ENCODE results near the gene ZNF672.
A peak's percentile ranks its signal among the peaks of the same experiment; 100 is the strongest.

ZNF672 gene

DNA sequence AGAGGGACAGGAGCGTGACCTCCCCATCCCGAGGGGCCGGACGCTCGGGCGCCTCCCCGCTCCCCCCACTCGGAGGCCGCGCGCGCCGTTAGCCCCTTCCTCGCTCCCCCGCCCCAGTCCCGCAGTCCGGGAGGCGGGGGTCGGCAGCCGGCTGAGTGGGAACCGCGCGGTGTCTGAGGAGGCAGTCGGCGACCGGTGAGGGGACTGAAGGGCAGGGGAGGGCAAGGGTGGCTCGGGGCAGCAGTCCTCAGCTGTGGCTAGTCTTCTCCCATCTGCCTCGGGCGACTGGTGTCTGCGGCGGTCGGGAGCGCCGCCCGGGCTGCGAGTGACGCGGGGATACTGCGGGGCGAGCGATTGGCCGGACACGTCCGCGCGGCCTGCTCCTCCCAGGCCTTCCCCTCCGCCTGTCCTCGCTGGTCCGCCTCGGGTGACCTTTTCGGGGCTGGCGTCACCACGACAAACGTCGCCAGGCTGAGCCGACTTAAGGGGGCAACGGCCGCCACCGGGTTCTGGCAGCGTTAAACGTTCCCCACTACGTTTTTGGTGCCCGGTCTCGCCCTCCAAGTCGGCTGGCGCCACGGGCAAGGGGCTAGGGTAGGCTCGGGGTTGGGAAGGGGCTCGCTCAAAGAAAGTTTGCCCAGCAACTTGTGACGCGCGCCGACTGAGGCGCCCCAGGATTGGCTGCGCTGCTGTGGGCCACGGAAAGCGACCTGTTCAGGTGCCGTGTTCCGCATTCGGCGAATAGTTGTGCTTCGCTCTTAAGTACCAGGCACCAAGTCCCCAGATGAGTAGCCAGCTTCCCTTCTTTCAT lies 538 bp downstream of the ZNF672 start:
- H3K9me2 ChIP-seq (replicated peaks; ENCODE audit: control insufficient read depth, low read length): no peaks in the 10 kb centered on the region
- H3K27ac ChIP-seq (ENCODE audit: low read depth, low read length): peak overlapping the region; percentile 72
- H3K79me2 ChIP-seq (ENCODE audit: control insufficient read depth, low read length): peaks cover 43% of the 10 kb centered on the region
- 0 out of 2 replicates have a peak, but pooled peaks cover 4% of the 10 kb centered on the region for H3K27me3 ChIP-seq (ENCODE audit: control insufficient read depth, low read length)
- H3K4me2 ChIP-seq (ENCODE audit: low read length): peak overlapping the region; percentile 94
- peaks cover under 1% of the 10 kb centered on the region; the same call in 1 of the 2 replicates for H3F3A ChIP-seq (ENCODE audit: control insufficient read depth, insufficient read depth)
- TF ChIP-seq, protein P1, sequence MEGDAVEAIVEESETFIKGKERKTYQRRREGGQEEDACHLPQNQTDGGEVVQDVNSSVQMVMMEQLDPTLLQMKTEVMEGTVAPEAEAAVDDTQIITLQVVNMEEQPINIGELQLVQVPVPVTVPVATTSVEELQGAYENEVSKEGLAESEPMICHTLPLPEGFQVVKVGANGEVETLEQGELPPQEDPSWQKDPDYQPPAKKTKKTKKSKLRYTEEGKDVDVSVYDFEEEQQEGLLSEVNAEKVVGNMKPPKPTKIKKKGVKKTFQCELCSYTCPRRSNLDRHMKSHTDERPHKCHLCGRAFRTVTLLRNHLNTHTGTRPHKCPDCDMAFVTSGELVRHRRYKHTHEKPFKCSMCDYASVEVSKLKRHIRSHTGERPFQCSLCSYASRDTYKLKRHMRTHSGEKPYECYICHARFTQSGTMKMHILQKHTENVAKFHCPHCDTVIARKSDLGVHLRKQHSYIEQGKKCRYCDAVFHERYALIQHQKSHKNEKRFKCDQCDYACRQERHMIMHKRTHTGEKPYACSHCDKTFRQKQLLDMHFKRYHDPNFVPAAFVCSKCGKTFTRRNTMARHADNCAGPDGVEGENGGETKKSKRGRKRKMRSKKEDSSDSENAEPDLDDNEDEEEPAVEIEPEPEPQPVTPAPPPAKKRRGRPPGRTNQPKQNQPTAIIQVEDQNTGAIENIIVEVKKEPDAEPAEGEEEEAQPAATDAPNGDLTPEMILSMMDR (IDR thresholded peaks at IDR 0.05; ENCODE audit: low read depth, low read length, poor library complexity, severe bottlenecking): no peak
- TF ChIP-seq EZH2phosphoT487 (IDR thresholded peaks at IDR 0.05; ENCODE audit: borderline replicate concordance, low read length): no peak
- no peaks in the 10 kb centered on the region for H3K9me3 ChIP-seq (ENCODE audit: control insufficient read depth, insufficient read depth, low read length)
- peaks cover 28% of the 10 kb centered on the region for H3K4me1 ChIP-seq (ENCODE audit: control insufficient read depth, low read length)
- H3K4me3 ChIP-seq (ENCODE audit: low read length): peak overlapping the region; percentile 98
- peaks cover 4% of the 10 kb centered on the region; the same call in 1 of the 2 replicates for H4K20me1 ChIP-seq (ENCODE audit: control insufficient read depth, insufficient read depth, low read depth, low read length)
- peaks cover 14% of the 10 kb centered on the region for H3K36me3 ChIP-seq (ENCODE audit: control insufficient read depth, low read length)

DNA sequence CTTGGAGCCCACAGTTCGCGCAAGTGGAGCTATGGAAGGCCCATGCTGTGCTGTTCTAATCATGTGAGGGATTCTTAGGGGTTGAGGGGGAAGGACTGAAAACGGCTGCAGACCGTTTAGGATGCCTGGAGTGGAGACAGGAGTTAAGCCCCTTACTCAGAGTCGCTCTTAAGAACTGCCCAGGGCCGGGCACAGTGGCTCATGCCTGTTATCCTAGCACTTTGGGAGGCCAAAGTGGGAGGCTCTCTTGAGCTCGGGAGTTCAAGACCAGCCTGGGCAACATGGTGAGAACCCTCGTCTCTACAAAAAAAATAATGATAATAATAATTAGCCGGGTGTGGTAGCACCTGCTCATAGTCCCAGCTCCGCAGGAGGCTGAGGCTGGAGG lies 1.1 kb downstream of the ZNF672 start:
- no peaks in the 10 kb centered on the region for H3K9me2 ChIP-seq (replicated peaks; ENCODE audit: control insufficient read depth, low read length)
- peaks cover 14% of the 10 kb centered on the region for H3K36me3 ChIP-seq (ENCODE audit: control insufficient read depth, low read length)
- 0 out of 2 replicates have a peak, but pooled peaks cover 3% of the 10 kb centered on the region for H3K27me3 ChIP-seq (ENCODE audit: control insufficient read depth, low read length)
- peak overlapping the region; percentile 94 for H3K4me2 ChIP-seq (ENCODE audit: low read length)
- H3F3A ChIP-seq (ENCODE audit: control insufficient read depth, insufficient read depth): no peaks in the 10 kb centered on the region; the same call in 1 of the 2 replicates
- no peaks in the 10 kb centered on the region for H3K9me3 ChIP-seq (ENCODE audit: control insufficient read depth, insufficient read depth, low read length)
- TF ChIP-seq, protein P1 (IDR thresholded peaks at IDR 0.05; ENCODE audit: low read depth, low read length, poor library complexity, severe bottlenecking): no peak
- TF ChIP-seq EZH2phosphoT487 (IDR thresholded peaks at IDR 0.05; ENCODE audit: borderline replicate concordance, low read length): no peak
- H3K79me2 ChIP-seq (ENCODE audit: control insufficient read depth, low read length): peaks cover 43% of the 10 kb centered on the region
- H3K4me1 ChIP-seq (ENCODE audit: control insufficient read depth, low read length): peaks cover 28% of the 10 kb centered on the region
- H3K4me3 ChIP-seq (ENCODE audit: low read length): peak overlapping the region; percentile 98
- peak overlapping the region; percentile 72 for H3K27ac ChIP-seq (ENCODE audit: low read depth, low read length)
- H4K20me1 ChIP-seq (ENCODE audit: control insufficient read depth, insufficient read depth, low read depth, low read length): peaks cover 4% of the 10 kb centered on the region; the same call in 1 of the 2 replicates

DNA sequence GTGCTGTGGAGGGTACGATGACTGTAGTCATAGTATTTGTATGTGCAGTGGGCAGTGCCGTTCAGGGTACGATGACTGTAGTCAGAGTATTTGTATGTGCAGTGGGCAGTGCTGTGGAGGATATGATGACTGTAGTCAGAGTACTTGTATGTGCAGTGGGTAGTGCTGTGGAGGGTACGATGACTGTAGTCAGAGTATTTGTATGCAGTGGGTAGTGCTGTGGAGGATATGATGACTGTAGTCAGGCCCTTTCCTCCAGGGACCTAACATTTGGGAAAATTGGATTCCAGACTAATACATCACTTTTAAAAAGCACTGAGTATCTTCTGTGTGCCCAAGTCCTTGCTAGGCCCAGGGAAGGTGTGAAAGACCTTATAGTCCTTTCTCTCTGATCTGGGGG lies 2.9 kb downstream of the ZNF672 start:
- TF ChIP-seq, protein P1 (IDR thresholded peaks at IDR 0.05; ENCODE audit: low read depth, low read length, poor library complexity, severe bottlenecking): no peak
- no peak for TF ChIP-seq EZH2phosphoT487 (IDR thresholded peaks at IDR 0.05; ENCODE audit: borderline replicate concordance, low read length)
- Histone ChIP-seq H3K9me3 (ENCODE audit: control insufficient read depth, insufficient read depth, low read length) (no peaks in the 10 kb centered on the region), H3K4me1 (ENCODE audit: control insufficient read depth, low read length) (peaks cover 17% of the 10 kb centered on the region), H3K9me2 (replicated peaks; ENCODE audit: control insufficient read depth, low read length) (no peaks in the 10 kb centered on the region), H3K27ac (ENCODE audit: low read depth, low read length) (no peak overlapping the region), H4K20me1 (ENCODE audit: control insufficient read depth, insufficient read depth, low read depth, low read length) (peaks cover 4% of the 10 kb centered on the region; the same call in 1 of the 2 replicates), H3K4me3 (ENCODE audit: low read length) (no peak overlapping the region), H3K36me3 (ENCODE audit: control insufficient read depth, low read length) (peaks cover 32% of the 10 kb centered on the region), H3F3A (ENCODE audit: control insufficient read depth, insufficient read depth) (peaks cover 2% of the 10 kb centered on the region; the same call in 1 of the 2 replicates), H3K79me2 (ENCODE audit: control insufficient read depth, low read length) (peaks cover 43% of the 10 kb centered on the region), H3K27me3 (ENCODE audit: control insufficient read depth, low read length) (no peaks in the 10 kb centered on the region), H3K4me2 (ENCODE audit: low read length) (no peak overlapping the region; the same call in 1 of the 2 replicates)
